ENCODE results near the gene CACNB4. TPM values are rescaled to one million over a fixed set of nuclear protein-coding genes. Genes with fewer than 3 reads are reported as not detected.

Gene CACNB4
- total RNA-seq, 1 donor = 4.3 TPM

GRCh38 chr2:152097290-152097800 is 1.5 kb downstream of the CACNB4 start:
- DNase-seq (ENCODE audit: insufficient read length, low spot score, missing footprints) = peak; percentile 35
- no peaks in the 10 kb centered on the region for H4K20me1 ChIP-seq (ENCODE audit: insufficient read depth, low read length)
- peak overlapping the region; percentile 73 for H3K4me2 ChIP-seq (ENCODE audit: insufficient read depth, low read length)
- no peaks in the 10 kb centered on the region for H3K36me3 ChIP-seq (ENCODE audit: insufficient read depth, low read length)
- no peaks in the 10 kb centered on the region for H3K4me1 ChIP-seq (ENCODE audit: insufficient read depth, low read length)
- no peak for TF ChIP-seq CTCF (IDR thresholded peaks at IDR 0.05; ENCODE audit: extremely low read depth, low read depth, low read length)
- peak overlapping the region; percentile 54 for H2AFZ ChIP-seq (ENCODE audit: low read length)
- H3K9me3 ChIP-seq (ENCODE audit: low read depth, low read length) = no peaks in the 10 kb centered on the region
- H3K4me3 ChIP-seq (ENCODE audit: insufficient read depth, low read length) = peak overlapping the region; percentile 63
- no peak overlapping the region for H3K27ac ChIP-seq (ENCODE audit: low read depth, low read length)
- peaks cover 84% of the 10 kb centered on the region for H3K27me3 ChIP-seq (ENCODE audit: insufficient read depth, low read length)
- H3K79me2 ChIP-seq (ENCODE audit: insufficient read depth, low read length) = no peaks in the 10 kb centered on the region

- H3K27me3 ChIP-seq (ENCODE audit: insufficient read depth, low read length) = peaks cover 65% of the 10 kb centered on the region
Observed at GRCh38 chr2:152095146-152095545, 3.7 kb downstream of the CACNB4 start.

GRCh38 chr2:152094014-152094413 is 4.8 kb downstream of the CACNB4 start:
- no peaks in the 10 kb centered on the region for H3K9me3 ChIP-seq (ENCODE audit: low read depth, low read length)
- peaks cover 61% of the 10 kb centered on the region for H3K27me3 ChIP-seq (ENCODE audit: insufficient read depth, low read length)
- no peaks in the 10 kb centered on the region for H4K20me1 ChIP-seq (ENCODE audit: insufficient read depth, low read length)
- H3K79me2 ChIP-seq (ENCODE audit: insufficient read depth, low read length) = no peaks in the 10 kb centered on the region
- no peak overlapping the region for H2AFZ ChIP-seq (ENCODE audit: low read length)
- no peak overlapping the region for H3K4me3 ChIP-seq (ENCODE audit: insufficient read depth, low read length)
- H3K27ac ChIP-seq (ENCODE audit: low read depth, low read length) = no peak overlapping the region
- H3K4me1 ChIP-seq (ENCODE audit: insufficient read depth, low read length) = no peaks in the 10 kb centered on the region
- no peaks in the 10 kb centered on the region for H3K36me3 ChIP-seq (ENCODE audit: insufficient read depth, low read length)
- no peak overlapping the region for H3K4me2 ChIP-seq (ENCODE audit: insufficient read depth, low read length)
- DNase-seq (ENCODE audit: insufficient read length, low spot score, missing footprints) = no peak
- TF ChIP-seq CTCF (IDR thresholded peaks at IDR 0.05; ENCODE audit: extremely low read depth, low read depth, low read length) = no peak

More at GRCh38 chr2:152095146-152095545, 3.7 kb downstream of the CACNB4 start:
- no peaks in the 10 kb centered on the region for H3K9me3 ChIP-seq (ENCODE audit: low read depth, low read length)
- no peak overlapping the region for H3K4me3 ChIP-seq (ENCODE audit: insufficient read depth, low read length)
- H3K4me1 ChIP-seq (ENCODE audit: insufficient read depth, low read length) = no peaks in the 10 kb centered on the region
- H3K79me2 ChIP-seq (ENCODE audit: insufficient read depth, low read length) = no peaks in the 10 kb centered on the region
- H4K20me1 ChIP-seq (ENCODE audit: insufficient read depth, low read length) = no peaks in the 10 kb centered on the region
- H3K27ac ChIP-seq (ENCODE audit: low read depth, low read length) = no peak overlapping the region
- TF ChIP-seq CTCF (IDR thresholded peaks at IDR 0.05; ENCODE audit: extremely low read depth, low read depth, low read length) = no peak
- no peaks in the 10 kb centered on the region for H3K36me3 ChIP-seq (ENCODE audit: insufficient read depth, low read length)
- H2AFZ ChIP-seq (ENCODE audit: low read length) = no peak overlapping the region
- H3K4me2 ChIP-seq (ENCODE audit: insufficient read depth, low read length) = no peak overlapping the region
- DNase-seq (ENCODE audit: insufficient read length, low spot score, missing footprints) = no peak

- TF ChIP-seq CTCF (IDR thresholded peaks at IDR 0.05; ENCODE audit: extremely low read depth, low read depth, low read length) = no peak
- peaks cover 57% of the 10 kb centered on the region for H3K27me3 ChIP-seq (ENCODE audit: insufficient read depth, low read length)
- H3K4me2 ChIP-seq (ENCODE audit: insufficient read depth, low read length) = no peak overlapping the region
- no peaks in the 10 kb centered on the region for H3K36me3 ChIP-seq (ENCODE audit: insufficient read depth, low read length)
- DNase-seq (ENCODE audit: insufficient read length, low spot score, missing footprints) = no peak
- H2AFZ ChIP-seq (ENCODE audit: low read length) = no peak overlapping the region
- no peaks in the 10 kb centered on the region for H3K79me2 ChIP-seq (ENCODE audit: insufficient read depth, low read length)
- H4K20me1 ChIP-seq (ENCODE audit: insufficient read depth, low read length) = no peaks in the 10 kb centered on the region
- no peaks in the 10 kb centered on the region for H3K9me3 ChIP-seq (ENCODE audit: low read depth, low read length)
- no peak overlapping the region for H3K4me3 ChIP-seq (ENCODE audit: insufficient read depth, low read length)
- H3K4me1 ChIP-seq (ENCODE audit: insufficient read depth, low read length) = no peaks in the 10 kb centered on the region
- no peak overlapping the region for H3K27ac ChIP-seq (ENCODE audit: low read depth, low read length)
Observed at GRCh38 chr2:152093464-152093863, 5.4 kb downstream of the CACNB4 start.
